ENCODE data around the gene CEP126. TPM values are rescaled to one million over a fixed set of nuclear protein-coding genes. Genes with fewer than 3 reads are reported as not detected.
"Not testable (repeated sequence)": the region's sequence is repeated elsewhere in the genome, so short reads cannot be mapped to it uniquely, and the experiment has no call there.

CEP126 gene
- total and polyA plus RNA-seq, 8 donors, result 3.6 to 18.2 (median 12.6) TPM

DNA sequence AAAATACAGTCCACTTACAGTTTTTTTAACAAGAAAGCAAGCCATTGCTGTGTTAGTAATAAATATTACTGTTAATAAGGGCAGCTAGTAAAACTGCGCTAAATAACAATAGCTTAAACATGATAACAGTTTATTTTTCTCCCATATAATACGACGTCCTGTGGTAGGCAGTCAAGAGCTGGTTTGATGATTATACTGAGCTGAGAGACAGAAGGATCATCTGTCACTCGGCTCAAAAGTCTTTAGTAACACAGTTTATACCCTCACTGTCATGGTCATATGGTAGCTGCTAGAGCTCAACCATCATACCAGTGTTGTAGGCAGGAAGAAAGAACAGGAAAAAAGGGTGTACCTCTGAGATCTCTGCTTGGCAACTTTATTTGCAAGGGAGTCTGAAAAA is 30.6 kb downstream of the CEP126 start:
- Histone ChIP-seq H3K9me3 (no peaks in the 10 kb centered on the region), H3K4me3 (no peak overlapping the region), H3K27ac (no peak overlapping the region), H3K4me1 (no peaks in the 10 kb centered on the region), H3K27me3 (no peaks in the 10 kb centered on the region), H3K36me3 (no peaks in the 10 kb centered on the region)
- no peak for DNase-seq
- ATAC-seq, result no peak
- TF ChIP-seq, protein P1, sequence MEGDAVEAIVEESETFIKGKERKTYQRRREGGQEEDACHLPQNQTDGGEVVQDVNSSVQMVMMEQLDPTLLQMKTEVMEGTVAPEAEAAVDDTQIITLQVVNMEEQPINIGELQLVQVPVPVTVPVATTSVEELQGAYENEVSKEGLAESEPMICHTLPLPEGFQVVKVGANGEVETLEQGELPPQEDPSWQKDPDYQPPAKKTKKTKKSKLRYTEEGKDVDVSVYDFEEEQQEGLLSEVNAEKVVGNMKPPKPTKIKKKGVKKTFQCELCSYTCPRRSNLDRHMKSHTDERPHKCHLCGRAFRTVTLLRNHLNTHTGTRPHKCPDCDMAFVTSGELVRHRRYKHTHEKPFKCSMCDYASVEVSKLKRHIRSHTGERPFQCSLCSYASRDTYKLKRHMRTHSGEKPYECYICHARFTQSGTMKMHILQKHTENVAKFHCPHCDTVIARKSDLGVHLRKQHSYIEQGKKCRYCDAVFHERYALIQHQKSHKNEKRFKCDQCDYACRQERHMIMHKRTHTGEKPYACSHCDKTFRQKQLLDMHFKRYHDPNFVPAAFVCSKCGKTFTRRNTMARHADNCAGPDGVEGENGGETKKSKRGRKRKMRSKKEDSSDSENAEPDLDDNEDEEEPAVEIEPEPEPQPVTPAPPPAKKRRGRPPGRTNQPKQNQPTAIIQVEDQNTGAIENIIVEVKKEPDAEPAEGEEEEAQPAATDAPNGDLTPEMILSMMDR (IDR thresholded peaks at IDR 0.05), result no peak
- intact Hi-C loops (cut with DNase I), result no loop called here

DNA sequence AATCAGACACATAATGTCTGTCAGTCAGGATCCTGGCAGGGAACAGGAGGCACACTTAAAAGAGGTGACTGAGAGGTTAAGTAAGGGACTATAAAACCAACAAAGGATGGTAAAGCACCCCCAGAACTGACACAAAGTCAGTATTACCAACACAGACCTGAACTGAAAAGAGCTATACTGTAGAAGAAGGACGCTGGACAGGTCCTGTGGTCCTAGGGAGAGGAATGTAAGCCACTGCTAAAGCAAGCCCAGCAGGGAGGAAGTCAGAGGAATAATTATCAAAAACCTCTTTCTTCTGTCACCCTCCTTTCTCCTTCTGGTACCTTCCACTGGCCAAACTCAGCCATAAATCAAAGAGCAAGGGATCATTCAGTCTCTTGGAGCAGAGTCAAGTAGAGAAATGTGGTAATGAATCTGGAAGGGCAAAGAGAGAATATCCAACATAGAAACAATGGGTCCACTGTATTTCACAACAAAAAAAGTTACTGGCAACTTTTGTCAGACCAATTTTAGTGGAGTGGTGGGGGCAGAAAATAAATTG is 34.9 kb downstream of the CEP126 start:
- no peak for DNase-seq
- intact Hi-C loops (cut with DNase I), result no loop called here
- H3K27me3 ChIP-seq, result no peaks in the 10 kb centered on the region
- H3K9me3 ChIP-seq, result no peaks in the 10 kb centered on the region
- H3K27ac ChIP-seq, result no peak overlapping the region
- TF ChIP-seq, protein P1 (IDR thresholded peaks at IDR 0.05), result no peak
- no peak for ATAC-seq
- no peaks in the 10 kb centered on the region for H3K36me3 ChIP-seq
- H3K4me3 ChIP-seq, result no peak overlapping the region
- H3K4me1 ChIP-seq, result no peaks in the 10 kb centered on the region

DNA sequence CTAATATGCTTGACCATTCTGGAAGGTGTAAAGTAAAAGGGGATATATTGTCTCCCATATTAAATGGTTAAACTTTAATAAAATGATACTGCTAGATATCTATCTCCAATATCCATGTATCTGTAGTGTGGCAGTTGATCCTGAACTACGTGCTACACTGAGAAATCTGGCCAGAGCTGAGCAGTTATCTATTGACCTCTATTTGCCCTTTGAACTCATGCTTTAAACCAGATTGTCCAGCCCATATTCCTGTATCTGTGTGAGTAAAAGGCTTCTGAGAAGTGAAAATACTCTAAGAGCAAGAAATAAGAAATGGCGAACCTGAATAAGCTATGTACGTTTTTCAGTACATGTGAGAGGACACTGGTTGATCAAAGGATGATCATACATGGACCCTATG is 40.5 kb downstream of the CEP126 start:
- intact Hi-C loops (cut with DNase I), result no loop called here
- Histone ChIP-seq H3K4me1 (no peaks in the 10 kb centered on the region), H3K4me3 (no peak overlapping the region), H3K9me3 (no peaks in the 10 kb centered on the region), H3K27me3 (no peaks in the 10 kb centered on the region), H3K27ac (no peak overlapping the region), H3K36me3 (no peaks in the 10 kb centered on the region)
- ATAC-seq (no peak), DNase-seq (no peak)
- TF ChIP-seq, protein P1 (IDR thresholded peaks at IDR 0.05), result no peak

DNA sequence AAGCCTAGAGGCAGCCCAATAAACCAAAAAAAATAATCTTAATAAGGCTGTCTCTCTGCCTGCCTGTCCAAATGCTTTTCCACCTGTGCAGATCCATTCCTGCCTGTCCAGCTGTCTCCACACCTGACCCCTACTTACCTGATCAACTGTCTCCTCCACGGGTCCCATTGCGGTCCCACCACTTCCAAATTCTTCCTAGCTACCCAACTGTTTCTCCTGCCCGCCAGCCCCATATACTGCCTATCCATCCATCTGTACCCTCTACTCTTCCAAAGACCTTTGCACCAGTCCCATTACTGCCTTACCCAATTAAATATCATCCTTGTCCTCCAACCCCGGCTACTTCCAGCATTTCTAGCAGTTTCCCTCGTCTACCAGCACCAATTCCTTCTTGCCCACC is 40.9 kb downstream of the CEP126 start:
- ATAC-seq (no peak), DNase-seq (no peak)
- Histone ChIP-seq H3K27me3 (no peaks in the 10 kb centered on the region), H3K27ac (no peak overlapping the region), H3K4me3 (no peak overlapping the region), H3K4me1 (no peaks in the 10 kb centered on the region), H3K36me3 (no peaks in the 10 kb centered on the region), H3K9me3 (no peaks in the 10 kb centered on the region)
- TF ChIP-seq, protein P1 (IDR thresholded peaks at IDR 0.05), result no peak
- intact Hi-C loops (cut with DNase I), result no loop called here

DNA sequence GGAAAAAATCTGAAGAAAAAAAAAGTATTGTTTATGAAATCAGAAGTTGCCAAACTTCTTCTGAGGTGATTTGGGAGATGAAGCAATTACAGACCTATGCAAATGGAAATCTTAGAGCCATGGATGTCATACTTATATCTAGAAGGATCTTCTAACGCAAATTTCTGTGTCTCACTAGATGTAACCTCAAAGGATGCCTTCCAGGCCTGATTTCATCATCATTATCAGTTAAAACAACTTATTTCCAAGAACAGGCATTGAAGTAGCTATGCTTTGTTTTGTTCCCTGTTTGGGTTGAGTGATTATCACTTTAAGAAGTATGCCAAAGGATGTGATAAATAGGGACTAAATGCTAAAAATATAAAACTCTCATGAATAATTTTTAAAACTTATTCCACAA is 45.4 kb downstream of the CEP126 start:
- TF ChIP-seq, protein P1 (IDR thresholded peaks at IDR 0.05), result no peak
- no peak overlapping the region for H3K27ac ChIP-seq
- ATAC-seq (no peak), DNase-seq (no peak)
- H3K27me3 ChIP-seq, result no peaks in the 10 kb centered on the region
- no peaks in the 10 kb centered on the region for H3K9me3 ChIP-seq
- intact Hi-C loops (cut with DNase I), result no loop called here
- H3K4me1 ChIP-seq, result no peaks in the 10 kb centered on the region
- no peaks in the 10 kb centered on the region for H3K36me3 ChIP-seq
- no peak overlapping the region for H3K4me3 ChIP-seq

DNA sequence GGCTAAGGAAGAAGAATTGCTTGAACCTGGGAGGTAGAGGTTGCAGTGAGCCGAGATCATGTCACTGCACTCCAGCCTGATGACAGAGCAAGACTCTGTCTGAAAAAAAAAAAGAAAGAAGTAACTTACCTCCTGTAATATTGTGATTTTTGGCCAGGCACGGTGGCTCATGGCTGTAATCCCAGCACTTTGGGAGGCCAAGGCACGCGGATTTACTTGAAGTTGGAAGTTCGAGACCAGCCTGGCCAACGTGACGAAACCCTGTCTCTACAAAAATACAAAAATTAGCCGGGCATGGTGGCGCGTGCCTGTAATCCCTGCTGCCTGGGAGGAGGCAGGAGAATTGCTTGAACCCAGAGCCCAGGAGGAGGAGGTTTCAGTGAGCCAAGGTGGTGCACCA is 49.4 kb downstream of the CEP126 start:
- DNase-seq; H3K4me3 ChIP-seq; H3K4me1 ChIP-seq; H3K36me3 ChIP-seq; H3K27me3 ChIP-seq; intact Hi-C loops (cut with DNase I); H3K27ac ChIP-seq; ATAC-seq; H3K9me3 ChIP-seq: not testable (repeated sequence)
